Esophagus squamous epithelium (tissue), 5 donors: Measurements from ENCODE around the gene TBXAS1. TPM values are rescaled to one million over a fixed set of nuclear protein-coding genes. Genes with fewer than 3 reads are reported as not detected.

ENCODE experiments used
- DNase-seq: peaks from one replicate; lab custom pipeline; 2025; lab: John Stamatoyannopoulos, UW
- H3K27ac ChIP-seq, 4 donors: fragments of 200-600 bp; sonication (generic); one replicate each; pipeline ENCODE4 v1.5.1; 2016 to 2019; ENCODE audit warnings: mild to moderate bottlenecking in 1 of 4
- H3K27me3 ChIP-seq, 4 donors: fragments of 200-600 bp; sonication (generic); 1 replicate in 3 of 4; 2 replicates in 1 of 4; pipeline versions ENCODE4 v1.5.1 to v1.6.0; 2017 to 2021; ENCODE audit warnings: antibody characterized with exemption in 1 of 4
- H3K36me3 ChIP-seq, 3 donors: fragments of 200-600 bp; sonication (generic); one replicate each; pipeline ENCODE4 v1.5.1; 2016 to 2019
- H3K4me1 ChIP-seq, 3 donors: fragments of 200-600 bp; sonication (generic); one replicate each; pipeline ENCODE4 v1.5.1; 2017 to 2019
- H3K4me3 ChIP-seq, 4 donors: fragments of 200-600 bp; sonication (generic); 1 replicate in 3 of 4; 2 replicates in 1 of 4; pipeline ENCODE4 v1.5.1; 2016 to 2019; ENCODE audit warnings: mild to moderate bottlenecking in 2 of 4, moderate library complexity in 1 of 4
- H3K9me3 ChIP-seq, 3 donors: fragments of 200-600 bp; sonication (generic); one replicate each; pipeline ENCODE4 v1.5.1; 2016 to 2019
- POLR2A ChIP-seq, 4 donors: fragments of 450-650 bp; IDR thresholded peaks; one replicate each; pipeline ENCODE4 v1.6.1; 2017; ENCODE audit warnings: antibody characterized with exemption in 4 of 4, mild to moderate bottlenecking in 4 of 4, moderate library complexity in 3 of 4
- WGBS, 2 donors: methylation state at CpG; one replicate each; pipeline ENCODE4 v1.1.5; 2018; 5-methylcytosine and 5-hydroxymethylcytosine counted together
- intact Hi-C: fragments of 100-400 bp; cut with DNase I; formaldehyde crosslinking; loops from one replicate; pipeline ENCODE4 v1.15.0; 2022
- total RNA-seq, 4 donors: library from RNA; depleted of rRNA; stranded (reverse); fragments of >200 nt; gene quantifications; one replicate each; pipeline ENCODE4 v1.1.0, GENCODE V29; 2016
- TF ChIP-seq, protein P1 (sequence below), 6 experiments: fragments of 450-650 bp in 4 of 6; fragments of 200-600 bp in 2 of 6; sonication (generic) in 2 of 6; IDR thresholded peaks; one replicate each; pipeline ENCODE4 v1.5.1; 2016 to 2019; ENCODE audit warnings: antibody characterized with exemption in 6 of 6, mild to moderate bottlenecking in 4 of 6, moderate library complexity in 4 of 6
- donor health status: DM: yes; HTN: yes; CAD: no.

Gene TBXAS1
- total RNA-seq, 4 donors from 2014 or later = 9.4 to 24.8 (median 17.8) TPM

DNA sequence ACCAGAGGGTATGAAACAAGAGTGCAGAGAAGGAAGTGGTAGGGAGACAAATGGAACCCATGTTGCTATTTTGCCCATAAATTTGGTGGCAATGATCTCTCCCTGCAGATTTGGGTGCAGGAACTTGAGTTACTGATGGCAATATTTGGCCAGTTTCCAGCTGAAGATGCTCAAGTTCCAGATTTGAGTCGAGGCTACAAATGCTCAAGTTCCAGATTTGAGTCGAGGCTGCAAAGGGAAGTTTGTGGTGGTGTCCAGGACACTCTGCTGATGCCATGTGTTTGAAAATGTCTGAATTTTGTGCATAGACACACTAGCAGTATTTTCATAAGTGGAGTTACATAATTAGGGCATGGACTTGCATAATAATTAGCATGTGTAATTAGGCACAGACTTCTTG, 40.8 kb downstream of the TBXAS1 start:
- TF ChIP-seq POLR2A (IDR thresholded peaks at IDR 0.05) = no peak
- TF ChIP-seq, protein P1, sequence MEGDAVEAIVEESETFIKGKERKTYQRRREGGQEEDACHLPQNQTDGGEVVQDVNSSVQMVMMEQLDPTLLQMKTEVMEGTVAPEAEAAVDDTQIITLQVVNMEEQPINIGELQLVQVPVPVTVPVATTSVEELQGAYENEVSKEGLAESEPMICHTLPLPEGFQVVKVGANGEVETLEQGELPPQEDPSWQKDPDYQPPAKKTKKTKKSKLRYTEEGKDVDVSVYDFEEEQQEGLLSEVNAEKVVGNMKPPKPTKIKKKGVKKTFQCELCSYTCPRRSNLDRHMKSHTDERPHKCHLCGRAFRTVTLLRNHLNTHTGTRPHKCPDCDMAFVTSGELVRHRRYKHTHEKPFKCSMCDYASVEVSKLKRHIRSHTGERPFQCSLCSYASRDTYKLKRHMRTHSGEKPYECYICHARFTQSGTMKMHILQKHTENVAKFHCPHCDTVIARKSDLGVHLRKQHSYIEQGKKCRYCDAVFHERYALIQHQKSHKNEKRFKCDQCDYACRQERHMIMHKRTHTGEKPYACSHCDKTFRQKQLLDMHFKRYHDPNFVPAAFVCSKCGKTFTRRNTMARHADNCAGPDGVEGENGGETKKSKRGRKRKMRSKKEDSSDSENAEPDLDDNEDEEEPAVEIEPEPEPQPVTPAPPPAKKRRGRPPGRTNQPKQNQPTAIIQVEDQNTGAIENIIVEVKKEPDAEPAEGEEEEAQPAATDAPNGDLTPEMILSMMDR (IDR thresholded peaks at IDR 0.05) = no peak
- H3K4me1 ChIP-seq = peaks cover 0 to 18% (median 9%) of the 10 kb centered on the region in 3 donors
- 56 to 77% methylated on average over 2 of the region's 2 CpGs for WGBS, 2 donors
- no peaks in the 10 kb centered on the region for H3K27me3 ChIP-seq
- intact Hi-C loops = no loop called here
- H3K9me3 ChIP-seq = no peaks in the 10 kb centered on the region
- no peak overlapping the region for H3K27ac ChIP-seq
- no peak for DNase-seq
- H3K4me3 ChIP-seq = no peak overlapping the region
- no peaks in the 10 kb centered on the region for H3K36me3 ChIP-seq

DNA sequence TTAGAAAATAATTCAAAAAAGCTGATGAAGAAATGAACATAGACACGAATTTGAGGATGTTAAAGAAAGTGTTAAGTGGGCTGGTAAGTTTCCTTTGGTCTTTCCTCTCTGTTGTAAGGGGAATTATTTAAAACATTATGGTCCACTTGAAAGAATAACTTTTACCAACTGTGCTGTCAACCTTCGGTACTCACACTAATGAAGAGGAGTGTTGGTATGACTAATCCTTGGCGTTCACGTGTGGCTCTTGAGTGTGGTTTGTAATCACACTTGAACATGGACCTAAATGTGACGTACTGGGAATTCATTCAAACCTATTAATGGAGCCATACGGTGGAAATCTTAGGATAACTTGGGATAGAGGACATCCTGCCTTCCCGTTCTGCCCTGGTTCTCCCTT, 41.3 kb downstream of the TBXAS1 start:
- H3K27ac ChIP-seq = peak overlapping the region; percentile 11 to 63 (median 39)
- H3K9me3 ChIP-seq = no peaks in the 10 kb centered on the region
- intact Hi-C loops = no loop called here
- no peak for DNase-seq
- peaks cover 0 to 18% (median 9%) of the 10 kb centered on the region in 3 donors for H3K4me1 ChIP-seq
- no peak overlapping the region for H3K4me3 ChIP-seq
- TF ChIP-seq POLR2A (IDR thresholded peaks at IDR 0.05) = no peak
- TF ChIP-seq, protein P1 (IDR thresholded peaks at IDR 0.05) = no peak
- WGBS, 2 donors = 81 to 89% methylated on average over 7 of the region's 7 CpGs
- no peaks in the 10 kb centered on the region for H3K27me3 ChIP-seq
- no peaks in the 10 kb centered on the region for H3K36me3 ChIP-seq

DNA sequence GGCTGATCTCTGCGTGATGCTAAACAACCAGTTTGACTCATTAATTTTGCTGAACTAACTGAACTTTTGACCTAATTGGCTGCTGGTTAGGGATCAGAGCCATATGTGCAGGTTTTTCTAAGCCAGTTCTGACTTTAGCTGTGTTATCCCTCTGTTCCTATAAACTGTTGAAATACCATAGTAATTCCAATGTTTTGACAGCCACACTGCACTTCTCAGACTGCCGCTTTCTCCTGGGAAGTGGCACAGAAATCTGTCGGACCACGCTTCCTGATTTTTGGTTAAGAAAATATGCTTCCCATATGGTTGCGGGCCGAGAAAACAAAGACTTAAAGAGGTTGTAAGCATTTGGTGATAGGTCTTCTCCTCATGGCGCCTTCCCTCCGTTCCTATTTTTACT, 42.3 kb downstream of the TBXAS1 start:
- 26 to 75% methylated on average over 7 to 8 of the region's 8 CpGs for WGBS, 2 donors
- no peak for TF ChIP-seq POLR2A (IDR thresholded peaks at IDR 0.05)
- TF ChIP-seq, protein P1 (IDR thresholded peaks at IDR 0.05) = no peak
- no peak for DNase-seq
- Histone ChIP-seq H3K36me3 (no peaks in the 10 kb centered on the region), H3K4me1 (peaks cover 0 to 18% (median 9%) of the 10 kb centered on the region in 3 donors), H3K4me3 (no peak overlapping the region), H3K27ac (peak overlapping the region; percentile 17 to 63 (median 47)), H3K9me3 (no peaks in the 10 kb centered on the region), H3K27me3 (no peaks in the 10 kb centered on the region)
- intact Hi-C loops = no loop called here

DNA sequence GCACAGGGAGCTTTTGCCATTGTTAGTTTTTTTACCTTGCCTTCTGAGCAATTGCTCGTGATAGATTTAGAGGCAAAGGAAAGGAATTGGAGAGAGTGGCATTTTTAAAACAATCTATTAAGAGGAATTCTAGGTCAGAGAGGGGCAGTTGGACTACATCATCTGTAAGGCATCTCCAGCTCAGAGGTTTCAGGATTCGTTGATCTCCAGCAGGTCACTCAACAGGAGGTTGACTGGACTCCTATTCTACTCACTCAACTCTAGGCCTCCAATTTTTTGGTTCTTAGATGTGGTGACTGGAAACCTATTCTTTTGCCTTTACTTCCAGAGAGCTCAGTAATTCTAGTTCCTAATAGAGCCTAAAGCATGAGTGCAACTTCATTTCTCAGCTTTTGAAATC, 42.8 kb downstream of the TBXAS1 start:
- H3K27ac ChIP-seq = peak overlapping the region; percentile 12 to 63 (median 47)

DNA sequence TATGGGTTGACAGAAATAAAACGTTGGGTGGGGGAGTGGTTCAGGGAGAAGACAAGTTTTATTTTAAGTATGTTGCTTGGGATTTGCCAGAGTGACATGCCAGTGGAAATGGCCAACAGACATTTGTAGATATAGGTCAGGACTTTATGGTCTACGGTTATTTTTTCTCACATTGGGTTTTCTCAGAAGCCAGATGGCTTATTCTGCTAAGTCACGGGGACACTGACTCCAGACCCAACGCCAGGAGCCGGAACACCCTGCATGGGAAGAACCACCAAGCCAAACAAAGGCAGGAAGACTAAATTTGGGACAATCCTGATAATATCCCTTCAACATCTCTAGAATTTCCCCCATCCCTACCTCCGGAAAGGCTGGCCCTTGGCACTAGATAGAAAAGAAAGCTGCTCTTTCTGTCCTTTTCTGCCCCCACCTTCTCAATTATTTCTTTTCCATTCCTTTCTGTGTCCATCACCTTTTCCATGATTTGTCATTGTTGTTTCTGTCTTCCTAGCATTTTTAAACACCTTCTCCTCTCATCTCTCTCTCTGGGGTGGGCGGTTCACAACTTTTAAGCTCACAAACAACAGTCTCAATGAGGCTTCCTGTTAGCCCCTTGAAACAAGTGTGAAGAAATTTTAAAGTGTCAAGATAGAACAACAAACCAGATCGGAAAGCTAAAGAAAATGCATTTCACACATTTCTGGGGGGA, 44.7 kb downstream of the TBXAS1 start:
- Histone ChIP-seq H3K4me3 (no peak overlapping the region), H3K27ac (no peak overlapping the region), H3K4me1 (peaks cover 0 to 18% (median 9%) of the 10 kb centered on the region in 3 donors), H3K27me3 (no peaks in the 10 kb centered on the region), H3K36me3 (no peaks in the 10 kb centered on the region), H3K9me3 (no peaks in the 10 kb centered on the region)
- no peak for DNase-seq
- WGBS, 2 donors = 77 to 84% methylated on average over 8 of the region's 8 CpGs
- intact Hi-C loops = no loop called here
- TF ChIP-seq, protein P1 (IDR thresholded peaks at IDR 0.05) = no peak
- no peak for TF ChIP-seq POLR2A (IDR thresholded peaks at IDR 0.05)

More for the DNA sequence above, 42.8 kb downstream of the TBXAS1 start:
- no peak for TF ChIP-seq POLR2A (IDR thresholded peaks at IDR 0.05)
- TF ChIP-seq, protein P1 (IDR thresholded peaks at IDR 0.05) = no peak
- Histone ChIP-seq H3K27me3 (no peaks in the 10 kb centered on the region), H3K4me3 (no peak overlapping the region), H3K36me3 (no peaks in the 10 kb centered on the region), H3K9me3 (no peaks in the 10 kb centered on the region), H3K4me1 (peaks cover 0 to 18% (median 9%) of the 10 kb centered on the region in 3 donors)
- WGBS, 2 donors = 74 to 76% methylated on average over 2 of the region's 2 CpGs
- intact Hi-C loops = no loop called here
- DNase-seq = no peak
